Measurements from ENCODE around the gene FKBP4. TPM values are rescaled to one million over a fixed set of nuclear protein-coding genes. Genes with fewer than 3 reads are reported as not detected.
A peak's percentile ranks its signal among the peaks of the same experiment; 100 is the strongest.

FKBP4 gene
- total RNA-seq, 4 donors from 2014 or later = 29.6 to 86.5 (median 45.1) TPM

DNA sequence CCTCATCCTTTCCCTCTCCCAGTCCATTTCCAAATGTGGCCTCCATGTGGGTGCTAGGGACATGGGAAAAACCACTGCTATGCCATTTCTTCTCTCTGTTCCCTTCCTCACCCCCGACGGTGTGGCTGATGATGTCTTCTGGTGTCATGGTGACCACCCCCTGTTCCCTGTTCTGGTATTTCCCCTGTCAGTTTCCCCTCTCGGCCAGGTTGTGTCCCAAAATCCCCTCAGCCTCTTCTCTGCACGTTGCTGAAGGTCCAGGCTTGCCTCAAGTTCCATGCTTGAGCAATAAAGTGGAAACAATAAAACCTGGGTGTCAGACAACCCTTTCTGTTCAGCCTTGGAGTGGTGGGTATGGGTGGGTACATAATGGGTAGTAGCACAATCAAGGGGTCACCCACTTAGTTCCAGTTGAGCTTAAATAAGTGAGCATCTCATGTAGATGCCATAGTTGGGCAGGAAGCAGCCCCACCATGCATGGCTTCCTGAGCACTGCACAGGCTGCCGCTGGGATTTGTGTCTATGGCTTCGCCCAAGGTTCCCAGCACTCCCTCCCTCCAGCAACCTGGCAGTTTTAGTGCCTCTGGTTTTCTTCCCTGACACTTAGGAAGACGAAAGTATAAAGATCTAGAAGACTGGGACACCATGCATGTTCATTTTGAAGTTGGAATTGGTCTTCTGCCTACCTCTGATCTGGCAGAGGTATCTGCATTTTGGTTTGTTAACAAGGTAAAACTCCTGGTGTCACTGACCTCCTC lies 9.0 kb downstream of the FKBP4 start:
- DNase-seq (ENCODE audit: low spot score) (no peak), ATAC-seq (ENCODE audit: low FRiP score) (no peak)
- TF ChIP-seq, protein P1, sequence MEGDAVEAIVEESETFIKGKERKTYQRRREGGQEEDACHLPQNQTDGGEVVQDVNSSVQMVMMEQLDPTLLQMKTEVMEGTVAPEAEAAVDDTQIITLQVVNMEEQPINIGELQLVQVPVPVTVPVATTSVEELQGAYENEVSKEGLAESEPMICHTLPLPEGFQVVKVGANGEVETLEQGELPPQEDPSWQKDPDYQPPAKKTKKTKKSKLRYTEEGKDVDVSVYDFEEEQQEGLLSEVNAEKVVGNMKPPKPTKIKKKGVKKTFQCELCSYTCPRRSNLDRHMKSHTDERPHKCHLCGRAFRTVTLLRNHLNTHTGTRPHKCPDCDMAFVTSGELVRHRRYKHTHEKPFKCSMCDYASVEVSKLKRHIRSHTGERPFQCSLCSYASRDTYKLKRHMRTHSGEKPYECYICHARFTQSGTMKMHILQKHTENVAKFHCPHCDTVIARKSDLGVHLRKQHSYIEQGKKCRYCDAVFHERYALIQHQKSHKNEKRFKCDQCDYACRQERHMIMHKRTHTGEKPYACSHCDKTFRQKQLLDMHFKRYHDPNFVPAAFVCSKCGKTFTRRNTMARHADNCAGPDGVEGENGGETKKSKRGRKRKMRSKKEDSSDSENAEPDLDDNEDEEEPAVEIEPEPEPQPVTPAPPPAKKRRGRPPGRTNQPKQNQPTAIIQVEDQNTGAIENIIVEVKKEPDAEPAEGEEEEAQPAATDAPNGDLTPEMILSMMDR (IDR thresholded peaks at IDR 0.05) = no peak

DNA sequence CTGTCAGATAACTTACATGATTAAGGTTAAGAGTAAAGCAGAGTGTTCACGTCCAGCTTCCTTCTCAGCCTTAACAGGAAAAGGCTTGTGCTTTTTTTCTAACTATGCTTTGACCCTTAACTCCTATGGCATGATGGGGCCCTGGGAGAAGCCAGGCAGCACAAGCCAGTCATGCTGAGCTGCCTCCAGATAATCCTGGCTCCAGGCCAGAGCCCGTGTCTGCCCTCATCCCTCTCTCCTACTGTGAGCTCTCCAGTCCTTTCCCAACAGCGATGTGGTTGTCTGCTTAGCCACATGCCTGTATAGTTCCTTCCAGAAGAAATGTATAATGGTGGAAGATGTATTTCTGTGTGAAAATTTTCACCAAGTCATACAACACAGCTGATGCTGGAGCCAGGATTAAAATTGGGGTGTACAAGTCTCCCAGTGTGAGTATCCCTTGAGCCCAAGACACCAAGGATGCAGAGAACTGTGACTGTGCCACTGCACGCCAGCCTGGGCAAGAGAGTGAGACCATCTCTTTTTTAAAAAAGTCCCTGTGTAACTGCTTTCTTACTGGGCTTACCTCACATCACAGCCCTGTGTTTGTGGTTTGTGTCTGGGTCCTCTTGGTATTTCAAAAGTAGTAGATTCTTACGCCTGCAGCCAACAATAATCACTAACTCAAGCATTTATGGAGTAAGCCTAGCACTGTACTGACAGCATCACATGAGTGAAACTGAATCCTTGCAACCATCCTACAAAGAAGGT lies 9.8 kb downstream of the FKBP4 start:
- TF ChIP-seq, protein P1 (IDR thresholded peaks at IDR 0.05) = no peak
- peak; percentile 67 for ATAC-seq (ENCODE audit: low FRiP score)
- no peak for DNase-seq (ENCODE audit: low spot score)

DNA sequence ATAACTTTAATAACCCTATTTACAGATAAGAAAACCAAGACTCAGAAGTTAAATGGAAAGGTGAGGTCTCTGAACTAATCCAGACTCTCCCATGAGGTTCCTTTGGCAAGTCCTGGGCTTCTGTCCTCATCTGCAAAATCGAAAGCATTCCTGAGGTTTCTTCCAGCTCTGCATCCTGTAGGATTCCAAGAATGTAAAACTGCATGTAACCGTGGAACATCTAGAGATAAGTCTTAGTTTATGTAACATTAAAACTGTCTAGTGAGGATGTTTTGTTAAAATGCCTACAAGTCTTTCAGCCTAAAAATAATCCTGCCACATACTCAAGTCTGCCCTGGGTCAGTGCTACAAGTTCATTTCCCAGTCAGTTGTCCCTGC lies 10.4 kb downstream of the FKBP4 start:
- TF ChIP-seq, protein P1 (IDR thresholded peaks at IDR 0.05) = no peak
- no peak for ATAC-seq (ENCODE audit: low FRiP score)
- no peak for DNase-seq (ENCODE audit: low spot score)

DNA sequence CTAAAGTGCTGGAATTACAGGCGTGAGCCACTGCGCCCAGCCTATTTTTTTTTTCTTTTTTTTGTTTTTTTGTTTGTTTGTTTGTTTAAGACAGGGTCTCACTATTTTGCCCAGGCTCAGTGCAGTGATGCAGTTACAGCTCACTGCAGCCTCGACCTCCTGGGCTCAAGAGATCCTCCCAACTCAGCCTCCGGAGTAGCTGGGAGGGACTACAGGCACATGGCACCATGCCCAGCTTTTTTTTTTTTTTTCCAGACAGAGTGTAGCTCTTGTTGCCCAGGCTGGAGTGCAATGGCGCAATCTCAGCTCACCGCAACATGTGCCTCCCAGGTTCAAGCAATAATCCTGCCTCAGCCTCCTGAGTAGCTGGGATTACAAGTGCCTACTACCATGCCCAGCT lies 11.9 kb downstream of the FKBP4 start:
- DNase-seq (ENCODE audit: low spot score) (no peak), ATAC-seq (ENCODE audit: low FRiP score) (no peak)
- TF ChIP-seq, protein P1 (IDR thresholded peaks at IDR 0.05) = no peak

DNA sequence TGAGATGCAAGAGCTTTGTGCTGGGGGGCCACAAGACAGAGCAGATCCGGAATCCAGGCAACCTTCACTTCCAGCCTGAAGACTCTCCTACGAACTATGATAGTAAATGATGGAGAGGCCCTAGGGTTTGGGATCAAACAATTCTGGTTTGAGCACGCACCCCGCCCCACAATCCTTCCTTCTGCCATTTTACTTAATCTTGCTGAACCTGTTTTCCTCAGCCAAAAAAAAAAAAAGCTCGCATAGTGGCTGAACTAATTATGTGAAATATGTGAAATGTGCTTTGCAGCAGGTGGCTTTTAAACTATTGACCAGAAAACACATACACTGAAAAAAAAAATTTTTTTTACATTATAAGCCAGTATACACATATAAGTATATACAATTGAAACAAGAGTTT lies 17.0 kb downstream of the FKBP4 start:
- TF ChIP-seq, protein P1 (IDR thresholded peaks at IDR 0.05) = no peak
- ATAC-seq (ENCODE audit: low FRiP score) = no peak
- DNase-seq (ENCODE audit: low spot score) = no peak

DNA sequence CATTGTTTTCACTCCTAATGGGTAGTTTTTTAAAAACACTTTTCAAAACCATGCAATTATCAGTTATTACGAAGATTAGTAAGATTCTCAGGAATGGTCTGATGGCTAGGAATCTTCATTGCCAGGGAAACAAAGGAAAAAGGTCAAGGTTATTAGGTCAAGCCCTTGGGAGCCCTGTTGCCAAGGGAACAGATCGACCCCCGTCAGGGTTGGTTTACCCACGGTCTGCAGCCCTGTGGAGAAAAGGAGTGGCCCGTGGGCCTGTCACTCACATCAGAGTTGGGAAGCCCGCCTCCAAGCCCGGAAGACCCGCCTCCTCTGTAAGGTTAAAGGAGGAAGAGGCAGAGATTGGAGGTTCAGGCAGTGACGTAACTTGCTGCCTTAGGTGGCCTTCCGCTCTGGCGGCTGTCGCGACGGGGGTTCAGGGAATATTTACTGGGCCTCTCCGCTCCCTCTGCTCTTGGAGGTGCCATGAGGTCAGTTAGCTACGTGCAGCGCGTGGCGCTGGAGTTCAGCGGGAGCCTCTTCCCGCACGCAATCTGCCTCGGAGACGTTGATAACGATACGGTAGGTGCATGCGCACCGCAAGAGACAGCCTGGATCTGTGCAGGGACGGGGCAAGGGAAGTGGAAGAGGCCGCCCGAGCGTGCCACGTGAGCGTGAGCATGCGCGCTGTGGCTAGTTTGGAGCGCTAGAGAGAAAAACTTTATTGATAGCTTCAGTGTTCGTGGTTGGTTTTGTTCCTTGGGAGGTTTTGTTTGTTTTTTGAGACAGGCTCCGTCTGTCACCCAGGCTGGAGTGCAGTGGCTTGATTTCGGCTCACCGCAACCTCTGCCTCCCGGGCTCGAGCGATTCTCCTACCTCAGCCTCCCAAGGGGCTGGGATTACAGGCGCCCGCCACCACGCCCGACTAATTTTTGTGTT lies 17.8 kb downstream of the FKBP4 start, which contains the start of gene ITFG2:
TSS of gene ITFG2 (plus strand) at position 379 of the 924 bp plus-strand sequence. CDS start at position 472, 93 bp downstream.
- DNase-seq (ENCODE audit: low spot score) (peak; percentile 97), ATAC-seq (ENCODE audit: low FRiP score) (peak; percentile 100)
- TF ChIP-seq, protein P1 (IDR thresholded peaks at IDR 0.05) = no peak
